Upper lobe of right lung (tissue), 1 donor: ENCODE results near the gene GFY. TPM values are rescaled to one million over a fixed set of nuclear protein-coding genes. Genes with fewer than 3 reads are reported as not detected.
"Not testable (repeated sequence)": the region's sequence is repeated elsewhere in the genome, so short reads cannot be mapped to it uniquely, and the experiment has no call there.

Experiments
- ATAC-seq: fragments of 200-7000 bp; cut with Tn5 transposase; one replicate; pipeline ENCODE4 v1.9.1; 2020; ENCODE audit warnings: mild to moderate bottlenecking, moderate library complexity
- DNase-seq: peaks from one replicate; pipeline ENCODE4 v3.0.0-alpha.2; 2020
- H3K27ac ChIP-seq: fragments of 200-600 bp; one replicate; pipeline ENCODE4 v1.8.0; 2022
- H3K27me3 ChIP-seq: fragments of 200-600 bp; one replicate; pipeline ENCODE4 v1.8.0; 2022; ENCODE audit warnings: mild to moderate bottlenecking
- H3K36me3 ChIP-seq: fragments of 200-600 bp; one replicate; pipeline ENCODE4 v1.8.0; 2022
- H3K4me1 ChIP-seq: fragments of 200-600 bp; one replicate; pipeline ENCODE4 v1.8.0; 2022
- H3K4me3 ChIP-seq: fragments of 200-600 bp; one replicate; pipeline ENCODE4 v1.8.0; 2022; ENCODE audit warnings: mild to moderate bottlenecking
- H3K9me3 ChIP-seq: fragments of 200-600 bp; one replicate; pipeline ENCODE4 v1.8.0; 2022
- intact Hi-C: fragments of 100-400 bp; cut with DNase I; formaldehyde crosslinking; loops from one replicate; pipeline ENCODE4 v1.11.0; 2022
- total RNA-seq: library from RNA; stranded (reverse); fragmentation: NEBNext Ultra II Directional; extraction: Animal tissue kit (Norgen Biotek cat#: 25700); gene quantifications from one replicate; pipeline ENCODE4 v1.2.1, GENCODE V29; 2021
- TF ChIP-seq, protein P1 (sequence below): fragments of 200-600 bp; IDR thresholded peaks from one replicate; pipeline ENCODE4 v1.8.0; 2022; ENCODE audit warnings: antibody characterized with exemption
- donor health status: DM: no; HTN: yes; CAD: no; lungs with severe emphysema.

GFY gene
- total RNA-seq, 1 donor from 2014 or later, result not detected

DNA sequence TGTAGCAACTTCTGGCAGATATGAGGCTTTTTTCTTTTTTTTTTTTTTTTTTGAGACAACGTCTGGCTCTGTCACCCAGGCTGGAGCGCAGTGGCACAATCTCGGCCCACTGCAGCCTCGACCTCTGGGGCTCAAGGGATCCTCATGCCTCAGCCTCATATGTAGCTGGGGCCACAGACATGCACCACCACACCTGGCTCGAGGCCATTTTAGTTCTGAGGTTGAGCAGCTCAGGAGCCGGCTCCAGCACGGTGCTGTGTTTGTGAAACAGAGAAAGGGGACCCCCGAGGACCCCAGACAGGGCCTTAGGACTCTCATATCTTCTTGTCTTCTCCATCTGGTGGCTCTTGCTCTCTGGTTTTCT is 45.4 kb downstream of the GFY start:
- ATAC-seq (no peak), DNase-seq (no peak)
- Histone ChIP-seq H3K4me1 (peaks cover 6% of the 10 kb centered on the region), H3K4me3 (no peak overlapping the region), H3K9me3 (no peaks in the 10 kb centered on the region), H3K27me3 (no peaks in the 10 kb centered on the region), H3K27ac (no peak overlapping the region), H3K36me3 (peaks cover 7% of the 10 kb centered on the region)
- intact Hi-C loops, result no loop called here
- TF ChIP-seq, protein P1, sequence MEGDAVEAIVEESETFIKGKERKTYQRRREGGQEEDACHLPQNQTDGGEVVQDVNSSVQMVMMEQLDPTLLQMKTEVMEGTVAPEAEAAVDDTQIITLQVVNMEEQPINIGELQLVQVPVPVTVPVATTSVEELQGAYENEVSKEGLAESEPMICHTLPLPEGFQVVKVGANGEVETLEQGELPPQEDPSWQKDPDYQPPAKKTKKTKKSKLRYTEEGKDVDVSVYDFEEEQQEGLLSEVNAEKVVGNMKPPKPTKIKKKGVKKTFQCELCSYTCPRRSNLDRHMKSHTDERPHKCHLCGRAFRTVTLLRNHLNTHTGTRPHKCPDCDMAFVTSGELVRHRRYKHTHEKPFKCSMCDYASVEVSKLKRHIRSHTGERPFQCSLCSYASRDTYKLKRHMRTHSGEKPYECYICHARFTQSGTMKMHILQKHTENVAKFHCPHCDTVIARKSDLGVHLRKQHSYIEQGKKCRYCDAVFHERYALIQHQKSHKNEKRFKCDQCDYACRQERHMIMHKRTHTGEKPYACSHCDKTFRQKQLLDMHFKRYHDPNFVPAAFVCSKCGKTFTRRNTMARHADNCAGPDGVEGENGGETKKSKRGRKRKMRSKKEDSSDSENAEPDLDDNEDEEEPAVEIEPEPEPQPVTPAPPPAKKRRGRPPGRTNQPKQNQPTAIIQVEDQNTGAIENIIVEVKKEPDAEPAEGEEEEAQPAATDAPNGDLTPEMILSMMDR, result no peak

DNA sequence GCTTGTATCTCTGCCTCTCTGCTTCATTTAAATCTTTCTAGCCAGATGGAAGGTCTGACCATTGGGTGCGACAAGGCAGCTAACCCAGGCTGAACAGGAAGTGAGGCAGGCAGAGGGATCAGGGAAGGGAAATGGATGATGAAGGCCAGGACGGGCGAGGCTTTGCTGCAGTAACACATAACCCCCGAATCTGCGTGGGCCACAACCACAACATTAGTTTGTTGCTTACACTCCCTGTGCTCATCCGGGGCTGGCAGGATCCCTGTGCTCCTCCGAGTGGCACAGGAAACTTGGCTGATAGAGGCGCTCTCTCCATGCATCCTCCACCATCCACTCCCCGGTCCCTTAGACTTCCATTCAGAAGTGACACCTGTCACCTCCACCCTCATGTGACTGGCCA is 47.7 kb downstream of the GFY start:
- TF ChIP-seq, protein P1, result no peak
- no peaks in the 10 kb centered on the region for H3K36me3 ChIP-seq
- H3K4me1 ChIP-seq, result peaks cover 6% of the 10 kb centered on the region
- H3K4me3 ChIP-seq, result no peak overlapping the region
- DNase-seq (no peak), ATAC-seq (no peak)
- intact Hi-C loops, result no loop called here
- no peaks in the 10 kb centered on the region for H3K9me3 ChIP-seq
- H3K27me3 ChIP-seq, result no peaks in the 10 kb centered on the region
- peak overlapping the region; percentile 87 for H3K27ac ChIP-seq

DNA sequence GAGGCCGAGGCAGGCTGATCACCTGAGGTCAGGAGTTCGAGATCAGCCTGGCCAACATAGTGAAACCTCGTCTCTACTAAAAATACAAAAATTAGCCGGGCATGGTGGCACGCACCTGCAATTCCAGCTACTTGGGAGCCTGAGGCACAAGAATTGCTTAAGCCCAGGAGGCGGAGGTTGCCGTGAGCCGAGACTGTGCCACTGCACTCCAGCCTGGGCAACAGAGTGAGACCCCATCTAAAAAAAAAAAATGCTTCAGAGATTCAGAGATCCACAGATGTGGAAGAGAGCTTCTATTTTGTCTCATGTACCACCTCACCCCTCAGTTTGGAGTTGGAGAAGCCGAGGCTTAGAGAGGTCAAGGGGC is 48.3 kb downstream of the GFY start:
- DNase-seq, H3K27me3 ChIP-seq, H3K9me3 ChIP-seq, ATAC-seq, intact Hi-C loops, H3K36me3 ChIP-seq, H3K4me1 ChIP-seq: not testable (repeated sequence)
- Histone ChIP-seq H3K27ac (peak overlapping the region; percentile 87), H3K4me3 (peak overlapping the region; percentile 77)

DNA sequence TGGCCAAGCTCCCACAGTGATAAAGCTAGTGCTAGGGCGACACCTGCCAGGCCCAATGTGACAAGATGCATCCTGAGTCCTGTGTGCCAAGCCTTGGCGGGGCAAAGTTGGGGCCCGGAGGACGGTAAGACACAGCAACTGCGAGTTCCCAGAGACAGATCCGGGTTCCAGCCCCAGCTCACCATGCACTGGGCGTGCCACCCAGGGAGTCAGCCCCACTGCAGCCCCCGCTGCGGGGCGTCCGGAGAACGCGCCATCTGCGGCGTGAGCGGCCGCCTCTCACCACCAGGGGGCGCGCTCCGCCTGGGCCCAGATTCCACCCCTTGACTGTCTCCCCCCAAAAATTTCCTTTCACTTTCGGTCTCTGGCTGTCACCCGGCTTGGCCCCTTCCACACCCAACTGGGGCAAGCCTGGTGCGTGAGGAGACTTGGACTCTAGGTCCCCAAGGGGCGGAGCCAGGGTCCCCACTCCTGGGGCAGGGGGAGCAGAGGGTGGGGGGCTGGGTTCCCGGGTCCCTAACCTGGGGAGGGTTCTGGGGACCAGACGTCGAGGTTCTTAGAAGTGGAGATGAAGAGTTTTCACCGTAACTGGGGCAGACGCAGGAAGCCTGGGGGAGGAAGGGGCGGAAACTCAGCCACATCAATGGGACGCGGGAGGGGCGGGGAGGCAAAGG is 48.8 kb downstream of the GFY start, which contains the start of gene FLT3LG:
TSS of gene FLT3LG (plus strand) at position 348 of the 674 bp plus-strand sequence. CDS start 425 bp downstream, outside the sequence.
- DNase-seq (peak; percentile 90), ATAC-seq (peak; percentile 91)
- TF ChIP-seq, protein P1, result peak; percentile 99
- Histone ChIP-seq H3K4me1 (peaks cover 6% of the 10 kb centered on the region), H3K27ac (peak within 1 kb of the TSS; percentile 87), H3K9me3 (no peaks in the 10 kb centered on the region), H3K27me3 (no peaks in the 10 kb centered on the region), H3K36me3 (no peaks in the 10 kb centered on the region), H3K4me3 (peak within 1 kb of the TSS; percentile 77)
- intact Hi-C loops, result no loop called here

DNA sequence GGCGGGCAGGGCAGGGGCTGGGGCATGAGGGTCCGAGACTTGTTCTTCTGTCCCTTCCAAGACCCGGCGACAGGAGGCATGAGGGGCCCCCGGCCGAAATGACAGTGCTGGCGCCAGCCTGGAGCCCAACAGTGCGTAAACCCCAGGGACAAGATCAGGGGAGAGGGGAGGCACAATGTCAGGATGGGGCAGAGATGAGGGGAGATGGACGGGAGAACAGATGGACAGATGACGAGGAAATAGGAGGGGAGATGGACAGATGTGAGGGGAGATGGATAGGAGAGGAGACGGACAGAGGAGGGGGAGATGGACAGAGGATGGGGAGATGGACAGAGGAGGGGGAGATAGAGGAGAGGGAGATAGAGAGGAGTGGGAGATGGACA is 49.3 kb downstream of the GFY start:
- H3K27me3 ChIP-seq, result no peaks in the 10 kb centered on the region
- TF ChIP-seq, protein P1, result no peak
- peak overlapping the region; percentile 87 for H3K27ac ChIP-seq
- intact Hi-C loops, result no loop called here
- H3K4me1 ChIP-seq, result peaks cover 6% of the 10 kb centered on the region
- no peak for DNase-seq
- no peaks in the 10 kb centered on the region for H3K9me3 ChIP-seq
- no peaks in the 10 kb centered on the region for H3K36me3 ChIP-seq
- no peak for ATAC-seq
- peak overlapping the region; percentile 77 for H3K4me3 ChIP-seq

DNA sequence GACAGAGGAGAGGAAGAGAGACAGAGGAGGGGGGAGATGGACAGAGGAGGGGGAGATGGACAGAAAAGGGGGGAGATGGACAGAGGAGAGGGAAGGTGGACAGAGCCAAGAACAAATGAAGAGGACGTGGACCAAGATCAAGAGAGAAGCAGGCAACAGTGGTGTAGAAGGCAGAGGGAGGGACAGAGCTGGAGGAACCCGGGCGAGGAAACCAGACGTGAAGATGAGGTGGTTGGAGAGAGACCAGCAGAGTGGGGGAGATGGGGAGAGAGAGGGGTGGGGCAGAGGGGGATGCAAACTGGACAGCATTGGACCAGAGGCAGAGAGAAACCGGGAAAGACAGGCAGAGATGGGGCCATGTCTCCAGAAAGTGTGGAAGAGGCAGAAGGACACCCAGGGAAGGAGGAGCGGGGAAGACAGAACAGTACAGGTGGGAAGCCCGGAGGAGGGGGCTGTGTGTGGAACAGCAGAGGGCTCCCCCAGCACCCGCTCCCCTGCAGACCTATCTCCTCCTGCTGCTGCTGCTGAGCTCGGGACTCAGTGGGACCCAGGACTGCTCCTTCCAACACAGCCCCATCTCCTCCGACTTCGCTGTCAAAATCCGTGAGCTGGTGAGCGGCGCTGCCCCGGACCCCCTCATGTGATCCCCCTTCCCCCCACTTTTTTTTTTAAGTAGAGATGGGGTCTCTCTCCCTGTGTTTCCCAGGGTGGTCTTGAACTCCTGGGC is 50.2 kb downstream of the GFY start:
- H3K27ac ChIP-seq, result peak overlapping the region; percentile 11
- ATAC-seq (no peak), DNase-seq (no peak)
- peaks cover 6% of the 10 kb centered on the region for H3K4me1 ChIP-seq
- H3K36me3 ChIP-seq, result no peaks in the 10 kb centered on the region
- no peak overlapping the region for H3K4me3 ChIP-seq
- H3K9me3 ChIP-seq, result no peaks in the 10 kb centered on the region
- intact Hi-C loops, result no loop called here
- no peaks in the 10 kb centered on the region for H3K27me3 ChIP-seq
- TF ChIP-seq, protein P1, result no peak
